ENCODE measurements around the gene ATG2B.
"Not testable (repeated sequence)": the region's sequence is repeated elsewhere in the genome, so short reads cannot be mapped to it uniquely, and the experiment has no call there.

Gene ATG2B

DNA sequence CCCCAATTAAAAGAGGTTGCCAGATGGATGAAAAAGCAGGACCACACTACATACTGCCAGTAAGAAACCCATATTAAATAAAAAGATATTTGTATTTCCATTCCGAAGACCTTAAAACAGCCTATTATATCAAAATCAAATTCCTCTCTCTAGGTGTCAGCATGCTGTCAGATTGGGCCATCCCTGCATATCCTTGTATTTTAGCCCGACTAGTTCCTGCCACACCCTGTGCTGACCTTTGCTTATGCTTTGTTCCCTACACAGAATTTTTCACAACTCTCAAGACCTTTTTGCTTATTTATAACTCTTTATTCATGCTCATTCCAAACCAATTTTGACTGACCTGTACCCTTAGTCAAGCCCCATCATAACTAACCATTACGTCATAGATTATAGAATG, 13.0 kb upstream of the ATG2B start:
- DNase-seq = no peak

DNA sequence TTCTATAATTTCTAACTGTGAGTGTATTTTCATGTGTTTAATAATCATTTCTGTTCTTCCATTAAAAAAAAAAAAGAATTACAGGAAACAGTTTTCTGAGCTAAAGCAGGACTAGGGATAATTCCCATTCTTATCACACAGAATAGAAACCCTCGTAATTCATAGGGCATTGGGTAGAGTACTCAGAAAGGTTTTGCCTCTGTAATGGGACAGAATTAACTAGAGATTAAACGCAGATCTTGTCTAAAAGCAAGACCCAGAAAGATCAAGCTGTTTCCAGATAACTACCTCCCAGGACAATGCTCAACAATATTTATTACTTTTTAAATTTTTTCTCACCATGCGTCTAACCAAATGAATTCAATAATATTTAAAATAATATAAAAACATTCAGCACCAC, 10.4 kb upstream of the ATG2B start:
- no peak for DNase-seq

DNA sequence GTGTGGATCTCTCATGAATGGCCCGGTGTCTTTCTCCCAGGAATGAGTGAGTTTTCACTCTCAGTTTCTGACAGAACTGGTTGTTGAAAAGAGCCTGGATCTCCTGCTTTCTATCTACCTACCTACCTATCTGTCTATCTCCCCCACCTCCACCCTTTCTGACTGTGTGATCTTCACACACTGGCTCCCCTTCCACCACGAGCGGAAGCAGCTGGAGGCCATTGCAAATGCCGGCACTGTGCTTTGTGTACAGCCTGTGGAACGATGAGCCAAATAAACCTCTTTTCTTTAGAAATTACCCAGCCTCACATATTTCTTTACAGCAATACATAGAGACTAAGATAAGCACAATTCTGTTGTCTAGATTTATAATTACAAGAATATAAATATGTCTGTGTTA, 7.4 kb upstream of the ATG2B start:
- DNase-seq = no peak

DNA sequence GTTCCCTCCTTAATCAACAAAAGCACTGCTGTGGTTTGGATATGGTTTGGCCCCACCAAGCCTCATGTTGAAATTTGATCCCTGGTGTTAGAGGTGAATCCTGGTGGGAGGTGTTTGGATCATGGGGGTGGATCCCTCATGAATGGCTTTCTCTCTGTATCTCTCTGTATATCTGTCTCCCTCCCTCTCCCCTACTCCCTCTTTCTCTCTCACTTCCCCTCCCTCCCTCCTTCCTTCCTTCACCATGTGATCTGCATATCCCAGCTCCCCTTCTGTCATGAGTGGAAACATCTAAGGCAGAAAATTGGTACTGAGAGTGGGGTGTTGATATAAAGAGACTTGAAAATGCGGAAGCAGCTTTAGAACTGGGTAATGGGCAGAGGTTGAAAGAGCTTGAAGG, 5.4 kb upstream of the ATG2B start:
- DNase-seq = no peak

DNA sequence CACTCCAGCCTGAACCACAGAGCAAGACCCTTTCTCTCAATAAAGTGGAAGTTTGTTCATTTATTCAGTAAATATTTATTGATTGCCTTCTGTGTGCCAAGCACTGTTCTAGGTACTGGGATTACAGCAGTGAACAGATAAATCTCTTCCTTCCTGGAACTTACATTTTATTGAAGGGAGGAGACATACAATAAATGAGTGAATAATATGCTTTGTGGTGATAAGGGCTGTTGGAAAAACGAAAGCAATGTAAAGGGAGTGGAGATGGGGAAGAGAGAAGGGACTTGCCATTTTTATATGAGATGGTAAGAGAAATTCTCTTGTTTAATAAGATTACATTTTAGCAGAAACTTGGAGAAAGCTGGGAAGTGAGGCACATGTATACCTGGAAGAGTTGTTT, 1.8 kb upstream of the ATG2B start:
- DNase-seq = no peak

DNA sequence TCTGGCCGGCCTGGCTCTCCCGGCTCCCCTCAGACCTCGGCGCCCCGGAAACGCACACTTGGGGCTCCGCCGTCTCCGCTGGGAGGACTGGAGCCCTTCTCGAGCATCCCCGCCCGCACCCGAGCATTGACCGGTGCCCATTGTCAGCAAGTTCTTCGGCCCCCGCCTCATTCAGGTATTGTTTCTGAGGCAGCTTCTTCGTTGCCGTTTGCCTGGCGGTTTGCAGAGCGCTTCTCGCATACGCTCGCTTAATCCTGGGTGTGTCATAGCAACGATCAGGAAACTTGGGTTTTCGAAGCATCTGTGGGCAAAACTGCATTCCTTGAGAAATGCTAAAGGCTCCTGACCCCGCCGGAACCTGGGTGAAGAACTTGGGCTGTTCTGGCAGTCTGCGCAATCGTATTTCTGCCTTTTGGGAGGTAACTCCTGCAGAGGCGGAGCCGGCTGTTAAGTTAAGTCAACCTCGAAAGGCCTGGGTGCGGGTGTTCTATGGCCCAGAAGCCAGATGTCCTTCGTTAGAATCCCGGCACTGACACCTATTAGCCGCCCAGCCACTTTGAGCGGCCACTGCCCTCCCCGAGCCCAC, 703 bp upstream of the ATG2B start:
- peak; percentile 26 for DNase-seq

DNA sequence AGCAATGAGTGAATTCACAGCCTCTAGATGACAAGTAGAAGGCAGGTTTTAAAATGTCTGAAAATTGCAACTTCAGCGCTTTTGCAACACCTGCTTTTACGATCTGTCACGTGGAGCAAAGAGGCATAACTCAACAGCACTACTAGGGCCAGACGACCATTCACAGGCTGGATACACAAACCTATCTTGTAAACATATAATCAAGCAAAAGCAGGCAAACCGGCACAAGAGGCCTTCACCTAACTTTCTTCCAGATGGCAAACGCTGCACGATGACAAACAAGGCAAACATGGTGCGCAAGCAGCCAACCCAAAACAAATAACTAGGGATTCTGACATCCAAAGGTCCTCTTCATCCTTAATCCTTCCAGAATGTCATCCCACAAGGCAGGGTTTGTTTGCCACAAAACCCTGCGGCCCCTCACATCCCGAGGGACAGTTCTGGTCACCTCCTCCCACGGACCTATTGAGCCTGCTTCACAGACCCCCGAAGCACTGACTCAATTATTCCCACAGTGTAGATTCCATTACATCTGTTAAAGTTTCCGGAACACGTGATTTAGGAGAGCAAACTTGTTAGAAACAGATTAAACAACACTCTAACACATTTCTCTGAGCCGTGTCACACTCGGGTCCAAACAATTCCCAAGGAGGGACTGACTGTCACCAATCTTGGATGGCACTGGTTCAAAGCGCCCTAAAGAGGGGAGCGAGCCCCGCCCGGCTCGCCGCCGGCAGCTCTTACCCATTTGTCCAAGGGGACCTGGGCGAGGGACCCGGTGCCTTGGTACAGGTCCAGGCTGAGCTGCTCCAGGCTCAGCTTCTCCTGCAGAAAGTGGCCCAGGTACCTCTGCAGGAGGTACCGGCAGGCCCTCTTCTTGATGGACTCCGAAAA, 823 bp downstream of the ATG2B start:
- peak; percentile 20 for DNase-seq

DNA sequence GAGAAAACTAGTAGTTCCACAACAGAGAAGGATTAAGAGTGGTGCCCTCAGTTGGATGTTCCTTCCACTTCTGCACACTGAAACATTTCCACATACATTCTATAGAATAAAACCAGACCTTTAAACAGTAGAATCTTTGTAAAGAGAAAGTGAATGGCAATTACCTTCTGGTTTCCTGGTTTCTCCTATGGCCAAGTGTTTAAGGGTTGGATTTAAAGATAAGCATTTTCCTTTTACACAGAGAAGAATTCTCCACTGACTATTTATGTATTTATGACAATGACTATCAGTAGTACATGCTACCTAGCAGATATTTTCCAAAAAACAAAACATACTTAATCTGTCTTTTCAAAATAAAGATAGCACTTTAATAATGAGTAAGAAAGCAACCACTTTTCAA, 3.2 kb downstream of the ATG2B start:
- no peak for DNase-seq

DNA sequence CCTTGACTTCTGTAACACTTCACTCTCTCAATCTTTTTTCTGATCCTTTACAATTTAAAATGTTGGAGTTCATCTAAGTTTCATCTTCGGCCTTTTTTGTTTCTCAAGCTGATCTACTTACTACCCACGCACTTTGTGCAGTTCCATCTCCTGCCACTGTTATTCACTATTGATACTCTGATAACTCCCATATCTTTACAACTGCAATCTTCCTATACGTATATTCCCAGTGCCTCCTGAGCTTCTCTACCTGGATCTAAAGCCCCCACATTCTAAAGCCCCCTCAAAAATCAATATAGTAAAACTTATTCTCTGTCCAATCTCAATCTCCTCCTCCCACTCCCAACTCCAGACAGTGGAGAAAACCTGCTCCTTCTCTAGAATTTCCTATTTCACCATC, 5.9 kb downstream of the ATG2B start:
- DNase-seq = no peak

DNA sequence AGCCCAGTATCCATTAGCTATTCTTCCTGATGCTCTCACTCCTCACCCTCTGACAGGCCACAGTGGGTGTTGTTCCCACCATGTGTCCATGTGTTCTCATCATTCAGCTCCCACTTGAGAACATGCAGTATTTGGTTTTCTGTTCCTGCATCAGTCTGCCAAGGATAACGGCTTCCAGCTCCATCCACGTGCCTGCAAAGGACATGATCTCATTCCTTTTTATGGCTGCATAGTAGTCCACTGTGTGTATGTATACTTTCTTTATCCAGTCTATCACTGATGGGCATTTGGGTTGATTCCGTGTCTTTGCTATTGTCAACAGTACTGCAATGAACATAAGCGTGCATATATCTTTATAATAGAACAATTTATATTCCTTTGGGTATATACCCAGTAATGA, 8.9 kb downstream of the ATG2B start:
- no peak for DNase-seq

DNA sequence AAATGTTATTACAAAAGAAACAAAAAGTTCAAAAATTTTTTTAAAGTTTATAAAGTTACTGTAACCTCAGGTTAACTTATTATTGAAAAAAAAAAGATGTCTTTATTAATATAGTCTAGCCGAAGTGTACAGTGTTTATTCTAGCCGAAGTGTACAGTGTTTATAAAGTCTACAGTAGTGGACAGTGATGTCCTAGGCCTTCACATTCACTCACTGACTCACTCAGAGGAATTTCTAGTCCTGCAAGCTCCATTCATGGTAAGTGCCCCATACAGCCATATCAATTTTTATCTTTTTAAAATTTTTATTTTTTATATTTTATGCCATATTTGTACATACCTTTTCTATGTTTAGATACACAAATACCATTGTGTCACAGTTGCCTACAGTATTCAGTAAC, 10.4 kb downstream of the ATG2B start:
- DNase-seq = no peak

DNA sequence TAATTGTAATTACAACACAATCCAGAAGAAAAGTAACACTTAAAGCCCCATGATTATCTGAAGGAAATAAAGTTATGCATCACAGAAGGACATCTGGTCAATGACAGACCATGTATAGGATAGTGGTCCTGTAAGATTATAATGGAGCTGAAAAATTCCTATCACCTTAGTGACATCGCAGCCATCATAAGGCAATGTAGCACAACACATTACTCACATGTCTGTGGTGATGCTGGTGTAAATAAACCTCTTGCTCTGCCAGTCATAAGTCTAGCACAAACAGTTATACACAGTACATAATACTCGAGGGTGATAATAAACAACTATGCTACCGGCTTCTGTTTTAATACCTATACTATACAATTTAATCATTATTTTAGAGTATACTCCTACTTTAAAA, 11.2 kb downstream of the ATG2B start:
- no peak for DNase-seq

DNA sequence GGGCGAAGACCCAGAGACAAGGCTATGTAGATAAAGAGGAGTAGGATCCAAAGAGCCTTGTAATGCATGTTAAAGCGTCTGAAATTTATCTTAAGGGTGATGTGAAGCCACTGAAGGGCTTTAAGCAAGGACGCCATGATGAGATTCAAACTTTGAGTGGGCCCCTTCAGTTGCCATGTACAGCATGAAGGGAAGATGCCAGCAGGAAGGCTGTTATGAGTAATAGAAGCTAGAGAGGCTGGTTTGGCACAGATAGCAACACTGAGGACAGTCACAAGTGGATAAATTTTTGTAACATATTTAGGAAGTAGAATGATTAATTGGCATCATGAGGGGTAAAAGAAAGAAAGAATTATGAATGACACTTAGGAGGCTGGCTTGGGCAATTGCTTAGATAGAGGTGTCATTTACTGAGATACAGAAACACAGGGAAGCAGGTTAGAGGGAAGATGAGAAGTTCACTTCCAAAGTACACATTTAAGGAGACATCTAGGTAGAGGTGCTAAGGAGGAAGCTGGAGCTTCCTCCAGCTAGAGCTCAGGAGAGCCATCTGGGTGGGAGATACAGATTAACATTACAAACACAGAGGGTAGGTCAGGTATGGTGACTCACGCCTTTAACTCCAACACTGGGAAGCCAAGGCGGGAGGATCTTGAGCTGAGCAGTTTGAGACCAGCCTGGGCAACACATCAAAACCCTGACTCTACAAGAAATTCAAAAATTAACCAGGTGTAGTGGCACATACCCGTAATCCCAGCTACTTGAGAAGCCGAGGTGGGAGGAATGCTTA, 13.7 kb downstream of the ATG2B start:
- no peak for DNase-seq

DNA sequence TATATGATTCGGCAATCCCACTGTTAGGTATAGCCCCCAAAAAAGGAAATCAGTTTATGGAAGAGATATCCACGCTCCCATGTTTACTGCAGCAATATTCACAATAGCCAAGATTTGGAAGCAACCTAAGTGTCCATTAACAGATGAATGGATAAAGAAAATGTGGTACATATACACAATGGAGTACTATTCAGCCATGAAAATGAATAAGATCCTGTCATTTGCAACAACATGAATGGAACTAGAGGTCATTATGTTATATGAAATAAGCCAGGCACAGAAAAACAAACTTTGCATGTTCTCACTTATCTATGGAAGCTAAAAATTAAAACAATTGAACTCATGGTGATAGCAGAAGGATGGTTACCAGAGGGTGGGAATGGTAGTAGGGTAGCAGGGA, 15.2 kb downstream of the ATG2B start:
- DNase-seq = not testable (repeated sequence)

DNA sequence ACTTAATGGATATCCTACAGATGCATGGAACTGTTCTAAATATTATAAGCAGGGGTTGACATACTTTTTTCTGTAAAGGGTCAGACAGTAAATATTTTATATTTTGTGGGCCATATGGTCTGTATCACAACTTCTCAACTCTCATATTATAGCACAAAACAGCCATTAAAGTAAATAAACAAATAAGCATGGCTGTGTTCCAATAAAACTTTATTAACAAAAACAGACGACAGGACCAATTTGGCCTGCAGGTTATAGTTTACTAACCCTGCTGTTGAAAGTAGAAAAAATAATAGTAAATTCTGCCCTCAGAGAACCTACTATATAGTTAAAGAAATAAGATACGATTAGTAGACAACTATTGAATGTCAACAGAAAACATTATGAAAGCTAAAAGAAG, 17.5 kb downstream of the ATG2B start:
- DNase-seq = no peak

DNA sequence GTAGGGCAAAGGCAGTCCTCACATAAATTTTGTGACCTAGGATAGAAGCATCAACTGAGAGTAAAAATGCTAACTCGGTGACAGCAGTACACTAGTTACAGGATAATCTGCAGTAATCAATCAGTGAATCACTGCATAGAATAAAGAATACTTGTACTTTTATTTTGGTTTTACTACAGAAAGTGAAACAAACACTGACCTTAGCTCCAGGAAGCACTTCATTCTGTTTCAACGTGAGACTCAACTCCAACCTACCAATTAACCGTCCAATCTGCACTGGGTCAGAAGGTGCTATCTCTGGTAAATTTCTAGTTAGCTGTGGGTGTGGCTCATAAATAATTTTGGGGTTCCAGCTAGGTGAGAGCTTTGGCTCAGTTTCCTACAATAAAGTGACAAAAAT, 21.8 kb downstream of the ATG2B start:
- DNase-seq = no peak

DNA sequence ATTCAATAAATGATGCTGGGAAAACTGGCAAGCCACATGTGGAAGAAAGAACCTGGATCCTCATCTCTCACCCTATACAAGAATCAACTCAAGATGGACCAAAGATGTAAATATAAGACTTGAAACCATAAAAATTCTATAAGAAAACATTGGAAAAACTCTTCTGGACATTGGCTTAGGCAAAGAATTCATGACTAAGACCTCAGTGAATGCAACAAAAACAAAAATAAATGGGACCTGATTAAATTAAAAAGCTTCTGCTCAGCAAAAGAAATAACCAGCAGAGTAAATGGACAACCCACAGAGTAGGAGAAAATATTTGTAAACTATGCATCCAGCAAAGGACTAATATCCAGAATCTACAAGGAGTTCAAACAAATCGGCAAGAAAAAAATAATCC, 24.6 kb downstream of the ATG2B start:
- DNase-seq = no peak

DNA sequence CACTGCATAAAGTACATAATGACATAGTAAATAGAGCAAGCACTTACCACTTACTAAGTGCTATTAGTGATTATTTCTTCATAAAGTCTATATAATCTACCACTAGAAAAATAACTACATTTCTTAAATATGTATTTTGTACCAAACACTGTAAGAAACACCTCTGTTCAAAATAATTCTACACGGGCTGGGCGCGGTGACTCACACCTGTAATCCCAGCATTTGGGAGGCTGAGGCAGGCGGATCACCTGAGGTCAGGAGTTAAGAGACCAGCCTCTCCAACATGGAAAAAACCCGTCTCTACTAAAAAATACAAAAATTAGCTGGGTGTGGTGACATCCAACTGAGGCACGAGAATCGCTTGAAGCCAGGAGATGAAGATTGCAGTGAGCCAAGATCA, 38.9 kb downstream of the ATG2B start:
- no peak for DNase-seq

DNA sequence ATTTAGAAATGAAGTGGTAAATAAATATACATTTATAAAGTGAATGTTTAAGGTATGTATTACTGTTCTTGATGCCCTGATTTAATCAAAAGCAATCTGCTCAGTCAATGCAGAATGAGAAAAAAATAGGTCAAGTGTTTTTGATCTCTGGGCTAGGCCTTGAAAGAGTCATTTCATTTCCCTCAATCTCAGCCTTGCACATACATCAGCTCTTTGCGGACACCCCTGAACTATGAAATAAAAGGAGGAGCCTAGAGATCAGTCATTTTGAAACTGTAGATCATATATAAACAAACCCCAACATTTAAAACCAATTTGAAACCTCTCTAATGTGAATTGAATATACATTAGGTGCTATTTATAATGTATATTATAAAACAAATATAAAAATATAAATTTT, 42.5 kb downstream of the ATG2B start:
- DNase-seq = no peak

DNA sequence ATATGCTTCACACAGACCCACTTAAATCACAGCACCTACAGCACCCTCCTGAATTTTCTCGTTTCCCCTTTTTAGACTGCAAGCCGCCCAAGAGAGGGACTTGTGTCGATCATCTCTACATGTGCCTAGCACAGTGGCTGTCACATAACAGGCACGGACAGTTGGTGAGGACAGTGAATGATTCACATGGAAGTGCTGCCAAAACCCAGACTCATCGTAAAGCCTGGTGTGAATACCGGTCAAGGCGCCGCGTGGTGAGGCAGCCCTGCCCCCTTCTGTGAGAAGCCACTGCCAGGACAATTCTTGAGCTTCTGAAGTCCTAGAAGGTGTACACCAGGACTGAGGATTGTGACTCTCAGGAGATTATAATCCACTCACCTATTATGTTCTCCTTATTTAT, 44.3 kb downstream of the ATG2B start:
- DNase-seq = no peak

DNA sequence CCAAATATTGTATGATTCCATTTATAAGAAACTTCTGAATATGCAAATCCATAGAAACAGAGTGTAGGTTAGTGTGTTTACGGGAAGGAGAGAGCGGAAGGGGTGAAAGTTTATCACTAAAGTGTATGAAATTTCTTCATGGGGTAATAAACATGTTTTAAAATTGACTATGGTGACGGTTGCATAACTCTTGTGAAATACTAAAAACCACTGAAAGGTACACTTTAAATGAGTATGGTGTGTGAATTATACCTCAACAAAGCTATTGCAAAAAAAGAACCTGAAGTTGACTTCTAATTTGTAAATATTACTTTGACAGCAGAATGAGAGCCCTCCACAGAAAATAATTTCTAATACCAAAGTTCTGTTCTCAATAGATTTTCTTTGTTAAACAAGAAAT, 47.1 kb downstream of the ATG2B start:
- no peak for DNase-seq

DNA sequence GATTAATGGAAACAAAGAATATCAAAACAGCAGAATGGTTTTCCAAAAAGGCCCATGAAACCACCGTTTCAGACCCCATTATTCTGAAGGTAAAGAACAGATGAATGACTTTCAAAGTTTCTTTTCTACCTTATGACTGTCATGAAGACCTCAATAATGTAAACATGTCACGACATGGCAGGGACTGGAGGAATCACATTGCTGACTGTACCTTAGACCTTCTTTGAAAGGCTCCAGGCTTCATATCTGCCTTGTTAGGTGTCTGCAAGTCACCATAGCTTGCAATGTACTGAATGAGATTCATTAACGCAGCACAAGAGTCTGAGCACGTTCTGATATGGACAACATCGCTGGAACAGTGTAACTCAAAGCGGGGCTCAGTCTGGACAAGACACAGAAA, 52.2 kb downstream of the ATG2B start:
- no peak for DNase-seq

DNA sequence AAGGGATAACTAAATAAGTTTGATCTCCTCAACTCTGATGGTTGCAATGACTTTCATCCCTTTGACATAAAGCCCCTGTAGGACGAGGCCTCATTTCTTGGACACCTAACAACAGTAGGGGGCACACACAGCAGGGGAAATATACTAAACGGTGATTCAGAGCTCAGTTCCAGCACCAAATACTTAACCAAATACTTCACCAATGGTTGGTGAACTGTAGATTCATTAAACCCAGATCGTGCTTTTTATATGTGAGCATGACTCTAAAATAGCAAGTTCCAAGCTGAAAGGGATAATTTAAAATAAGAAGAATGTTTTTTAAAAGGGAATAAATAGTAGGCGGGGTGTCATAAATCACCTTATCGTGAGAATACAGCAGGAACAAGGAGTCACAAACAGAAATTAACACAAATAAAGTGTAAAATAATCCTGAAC, 53.2 kb downstream of the ATG2B start:
- DNase-seq = no peak
